Effector memory CD4-positive, alpha-beta T cell (primary cell): ENCODE results near the gene ITPKA.
"Not testable (repeated sequence)": the region's sequence is repeated elsewhere in the genome, so short reads cannot be mapped to it uniquely, and the experiment has no call there.

Experiments used
- DNase-seq, 3 donors: peaks; one replicate each; pipeline ENCODE4 v3.0.0-alpha.2; 2020
- H3K27ac ChIP-seq: 2 replicates; pipeline ENCODE4 v1.7.0; 2013; ENCODE audit warnings: mild to moderate bottlenecking, low read length, moderate library complexity; ENCODE audit not compliant: insufficient read depth, poor library complexity, severe bottlenecking
- H3K27me3 ChIP-seq: replicated peaks from 2 replicates; pipeline ENCODE4 v1.7.0; 2013; ENCODE audit warnings: mild to moderate bottlenecking, low read length; ENCODE audit not compliant: insufficient read depth, control insufficient read depth, poor library complexity, severe bottlenecking
- H3K36me3 ChIP-seq: 2 replicates; pipeline ENCODE4 v1.7.0; 2013; ENCODE audit warnings: mild to moderate bottlenecking, low read length, moderate library complexity; ENCODE audit not compliant: control insufficient read depth, insufficient read depth
- H3K4me1 ChIP-seq: 2 replicates; pipeline ENCODE4 v1.7.0; 2013; ENCODE audit warnings: low read length, mild to moderate bottlenecking; ENCODE audit not compliant: control insufficient read depth, insufficient read depth, poor library complexity, severe bottlenecking
- H3K4me3 ChIP-seq: 2 replicates; pipeline ENCODE4 v1.7.0; 2013; ENCODE audit warnings: low read length, low read depth, mild to moderate bottlenecking; ENCODE audit not compliant: insufficient read depth, poor library complexity, severe bottlenecking
- H3K9me3 ChIP-seq: 2 replicates; pipeline ENCODE4 v1.7.0; 2013; ENCODE audit warnings: mild to moderate bottlenecking, low read length, moderate library complexity; ENCODE audit not compliant: control insufficient read depth
- total RNA-seq, 3 donors: gene quantifications; one replicate each; lab custom pipeline; 2026; lab: John Stamatoyannopoulos, UW

The ITPKA gene
- 0.17 to 0.58 (median 0.35) reads per million in 3 donors for total RNA-seq

- H3K27ac ChIP-seq, result no peak within 1 kb of the TSS
- H3K4me1 ChIP-seq, result peaks cover 33% of the 10 kb centered on the region
- DNase-seq, result peak; percentile 65 to 68 (median 66)
- H3K27me3 ChIP-seq, result peaks cover 25% of the 10 kb centered on the region
- no peaks in the 10 kb centered on the region for H3K36me3 ChIP-seq
- peak within 1 kb of the TSS; percentile 59 for H3K4me3 ChIP-seq
- H3K9me3 ChIP-seq, result no peaks in the 10 kb centered on the region
Measured at GRCh38 chr15:41493205-41493901, at the start of gene ITPKA. ITPKA (plus strand) TSS chr15:41493874; CDS start chr15:41493928, 54 bp downstream.

DNA sequence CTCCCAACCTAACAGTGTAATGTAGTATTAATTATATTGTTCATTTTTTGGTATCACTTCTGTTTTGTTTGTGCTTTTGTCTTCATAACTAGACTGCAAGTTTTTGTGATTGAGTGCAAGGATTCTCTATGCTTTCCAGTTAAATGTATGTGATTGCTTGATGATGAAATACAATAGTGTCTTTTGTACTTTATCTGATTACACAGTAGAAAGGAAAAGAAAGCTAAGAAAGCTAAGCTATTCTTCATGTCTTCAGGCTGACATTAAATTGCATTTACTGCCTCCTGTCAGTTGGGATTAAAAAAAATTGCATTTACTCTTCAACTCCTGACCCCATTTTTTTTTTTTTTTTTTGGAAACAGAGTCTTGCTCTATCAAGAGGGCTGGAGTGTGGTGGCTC is 48.3 kb upstream of the ITPKA start:
- Histone ChIP-seq H3K9me3 (no peaks in the 10 kb centered on the region), H3K4me3 (no peak overlapping the region), H3K4me1 (no peaks in the 10 kb centered on the region), H3K27ac (no peak overlapping the region), H3K27me3 (no peaks in the 10 kb centered on the region), H3K36me3 (peaks cover 5% of the 10 kb centered on the region)
- DNase-seq, result no peak

DNA sequence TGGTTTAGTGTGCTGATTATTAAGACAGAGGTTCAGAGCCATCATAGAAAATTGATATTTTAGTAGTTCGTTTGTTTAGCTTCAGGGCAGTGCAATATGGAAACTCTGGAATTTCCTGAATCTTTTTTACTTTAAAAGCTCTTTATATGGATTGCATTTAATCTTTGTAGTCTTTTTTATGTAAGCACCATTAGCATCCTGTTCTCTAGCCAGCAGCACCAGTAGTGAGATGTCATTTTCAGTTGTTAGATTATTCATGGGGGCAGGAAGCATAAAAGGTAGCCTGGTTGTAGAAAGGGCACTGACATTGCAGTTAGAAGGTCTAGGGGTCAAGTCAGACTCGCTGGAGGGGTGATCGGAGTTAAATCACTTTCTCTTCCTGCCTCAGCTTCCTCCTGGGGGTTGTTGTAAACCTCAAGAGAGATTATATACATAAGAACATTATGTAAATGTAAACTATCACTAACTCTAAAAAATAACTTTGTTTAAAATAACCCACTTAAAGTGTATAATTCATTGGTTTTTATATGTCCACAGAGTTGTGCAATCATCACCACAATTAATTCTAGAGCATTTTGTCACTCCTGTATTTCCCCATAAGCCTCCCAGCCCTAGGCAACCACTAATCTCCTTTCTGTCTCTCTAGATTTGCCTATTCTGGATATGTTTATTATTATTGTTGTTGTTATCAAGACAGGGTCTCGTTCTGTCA is 31.4 kb upstream of the ITPKA start:
- Histone ChIP-seq H3K27me3 (no peaks in the 10 kb centered on the region), H3K36me3 (peaks cover 43% of the 10 kb centered on the region), H3K9me3 (no peaks in the 10 kb centered on the region), H3K4me3 (no peak overlapping the region), H3K4me1 (no peaks in the 10 kb centered on the region), H3K27ac (no peak overlapping the region)
- DNase-seq, result no peak

- H3K4me1 ChIP-seq, result no peaks in the 10 kb centered on the region
- H3K27ac ChIP-seq, result no peak overlapping the region
- no peak for DNase-seq
- H3K27me3 ChIP-seq, result no peaks in the 10 kb centered on the region
- H3K4me3 ChIP-seq, result no peak overlapping the region
- H3K36me3 ChIP-seq, result peaks cover 34% of the 10 kb centered on the region
- H3K9me3 ChIP-seq, result no peaks in the 10 kb centered on the region
Measured at GRCh38 chr15:41464889-41465580, 28.6 kb upstream of the ITPKA start.

DNA sequence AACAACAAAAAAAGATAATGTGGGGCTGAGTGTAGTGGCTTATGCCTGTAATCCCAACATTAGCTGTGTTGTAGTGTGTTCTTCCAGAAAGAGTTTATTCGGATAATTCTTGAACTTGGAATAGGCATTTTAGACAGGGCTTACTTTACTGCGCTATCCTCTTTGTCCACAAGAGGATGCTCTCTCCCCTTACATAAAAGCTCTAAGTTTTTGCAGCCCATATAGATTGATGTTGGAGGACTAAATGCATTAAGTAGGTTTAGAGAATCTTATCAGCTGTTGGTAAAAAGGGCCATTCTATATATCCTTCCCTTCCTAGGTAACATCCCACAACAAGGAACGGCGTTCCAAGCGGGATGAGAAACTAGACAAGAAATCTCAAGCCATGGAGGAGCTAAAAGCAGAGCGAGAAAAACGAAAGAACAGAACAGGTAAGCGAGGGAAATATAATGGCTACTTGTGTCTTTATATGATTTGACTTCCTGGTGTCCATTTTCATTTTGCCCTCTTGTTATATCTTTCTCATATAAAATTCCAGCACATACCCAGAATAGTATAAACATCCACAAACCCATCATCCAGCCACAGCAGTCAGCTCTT is 27.8 kb upstream of the ITPKA start:
- Histone ChIP-seq H3K27me3 (no peaks in the 10 kb centered on the region), H3K9me3 (no peaks in the 10 kb centered on the region), H3K4me1 (no peaks in the 10 kb centered on the region), H3K36me3 (peaks cover 41% of the 10 kb centered on the region), H3K27ac (no peak overlapping the region), H3K4me3 (no peak overlapping the region)
- no peak for DNase-seq

DNA sequence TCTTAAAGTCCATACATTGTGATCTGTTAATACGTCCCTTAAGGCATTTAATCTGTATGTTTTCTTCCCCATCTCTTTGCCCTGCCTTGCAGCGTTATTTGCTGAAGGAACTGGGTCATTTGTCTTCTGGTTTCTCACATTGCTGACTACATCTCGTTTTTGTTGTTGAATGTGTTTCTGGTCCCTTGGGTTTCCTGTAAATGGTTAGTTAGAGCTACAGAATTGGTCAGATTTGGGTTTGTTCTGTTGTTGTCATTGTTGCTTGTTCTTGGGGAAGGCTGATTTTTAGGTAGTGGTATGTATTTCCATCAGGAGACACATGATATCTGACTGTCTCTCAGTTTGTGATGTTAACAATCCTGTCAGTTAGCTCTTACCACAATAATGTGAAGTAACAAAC is 27.0 kb upstream of the ITPKA start:
- H3K36me3 ChIP-seq, result peaks cover 47% of the 10 kb centered on the region
- no peak overlapping the region for H3K27ac ChIP-seq
- no peaks in the 10 kb centered on the region for H3K27me3 ChIP-seq
- no peak overlapping the region for H3K4me3 ChIP-seq
- no peak for DNase-seq
- H3K9me3 ChIP-seq, result no peaks in the 10 kb centered on the region
- no peaks in the 10 kb centered on the region for H3K4me1 ChIP-seq

DNA sequence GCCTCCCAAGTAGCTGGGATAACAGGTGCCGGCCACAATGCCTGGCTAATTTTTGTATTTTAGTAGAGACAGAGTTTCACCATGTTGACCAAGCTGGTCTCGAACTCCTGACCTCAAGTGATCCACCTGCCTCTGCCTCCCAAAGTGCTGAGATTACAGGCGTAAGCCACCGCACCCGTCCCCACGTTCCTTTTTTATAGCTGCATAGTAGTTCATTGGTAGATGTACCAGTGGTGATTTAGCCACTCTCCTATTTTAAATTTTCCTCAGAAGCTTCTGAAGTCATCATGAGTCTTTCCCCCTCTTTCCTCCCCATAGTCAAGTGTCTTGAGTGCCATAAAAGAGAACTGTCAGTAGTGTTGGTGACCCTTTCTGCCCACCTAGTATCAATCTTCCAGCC is 24.0 kb upstream of the ITPKA start:
- not testable (repeated sequence) for DNase-seq, H3K27ac ChIP-seq, H3K9me3 ChIP-seq, H3K4me3 ChIP-seq, H3K27me3 ChIP-seq, H3K4me1 ChIP-seq
- H3K36me3 ChIP-seq, result peaks cover 48% of the 10 kb centered on the region

GRCh38 chr15:41473418-41473817 is 20.3 kb upstream of the ITPKA start:
- Histone ChIP-seq H3K27me3 (no peaks in the 10 kb centered on the region), H3K4me3 (no peak overlapping the region), H3K9me3 (no peaks in the 10 kb centered on the region), H3K27ac (no peak overlapping the region), H3K4me1 (no peaks in the 10 kb centered on the region), H3K36me3 (peaks cover 67% of the 10 kb centered on the region)
- no peak for DNase-seq

GRCh38 chr15:41474436-41474835 is 19.2 kb upstream of the ITPKA start:
- no peaks in the 10 kb centered on the region for H3K4me1 ChIP-seq
- no peak overlapping the region for H3K27ac ChIP-seq
- no peaks in the 10 kb centered on the region for H3K9me3 ChIP-seq
- H3K36me3 ChIP-seq, result peaks cover 74% of the 10 kb centered on the region
- DNase-seq, result no peak
- H3K4me3 ChIP-seq, result no peak overlapping the region
- no peaks in the 10 kb centered on the region for H3K27me3 ChIP-seq
